HG02763 (cell line): ENCODE results near the gene PUS1.

ENCODE experiments used
- ATAC-seq: cut with Tn5 transposase; IDR thresholded peaks from one replicate; pipeline ENCODE4 v1.9.1; 2021; ENCODE audit warnings: mild to moderate bottlenecking, moderate library complexity; ENCODE audit not compliant: unreplicated experiment

The PUS1 gene

DNA sequence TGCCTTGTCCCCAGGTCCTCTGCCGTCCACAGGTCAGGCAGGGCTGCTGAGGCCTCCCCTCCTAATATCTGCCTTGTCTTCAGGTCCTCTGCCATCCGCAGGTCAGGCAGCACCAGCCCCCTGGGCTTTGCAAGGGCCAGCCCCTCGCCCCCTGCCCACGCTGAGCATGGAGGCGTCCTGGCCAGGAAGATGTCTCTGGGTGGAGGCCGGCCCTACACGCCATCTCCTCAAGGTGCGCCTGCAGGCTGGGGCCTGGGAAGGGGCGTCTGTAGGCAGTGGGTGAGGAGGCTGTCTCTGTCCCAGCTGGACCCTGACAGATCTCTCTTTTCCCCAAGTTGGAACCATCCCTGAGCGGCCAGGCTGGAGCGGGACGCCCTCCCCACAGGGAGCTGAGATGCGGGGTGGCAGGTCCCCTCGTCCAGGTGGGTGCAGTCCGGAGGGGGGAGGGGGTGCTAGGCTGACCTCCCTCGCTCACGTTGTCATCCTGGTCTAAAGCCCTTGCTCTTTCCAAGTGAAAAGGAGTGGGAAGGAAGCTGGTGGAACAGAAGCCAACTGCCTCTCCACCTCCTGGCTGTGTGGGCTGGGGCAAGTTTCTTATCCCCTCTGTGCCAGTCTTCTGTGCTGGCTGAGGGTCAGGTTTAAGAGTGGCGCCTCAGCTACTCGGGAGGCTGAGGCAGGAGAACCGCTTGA is 13.9 kb upstream of the PUS1 start:
- no peak for ATAC-seq

DNA sequence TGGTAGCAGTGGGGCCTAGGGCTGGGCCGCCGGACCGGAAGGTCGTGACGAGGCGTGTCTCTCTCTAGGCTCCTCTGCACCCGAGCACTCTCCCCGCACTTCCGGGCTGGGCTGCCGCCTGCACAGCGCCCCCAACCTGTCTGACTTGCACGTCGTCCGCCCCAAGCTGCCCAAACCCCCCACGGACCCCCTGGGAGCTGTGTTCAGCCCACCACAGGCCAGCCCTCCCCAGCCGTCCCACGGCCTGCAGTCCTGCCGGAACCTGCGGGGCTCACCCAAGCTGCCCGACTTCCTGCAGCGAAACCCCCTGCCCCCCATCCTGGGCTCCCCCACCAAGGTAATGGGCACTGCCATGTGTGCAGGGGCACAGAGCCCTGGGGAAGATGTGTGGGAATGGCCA is 13.3 kb upstream of the PUS1 start:
- ATAC-seq: no peak

DNA sequence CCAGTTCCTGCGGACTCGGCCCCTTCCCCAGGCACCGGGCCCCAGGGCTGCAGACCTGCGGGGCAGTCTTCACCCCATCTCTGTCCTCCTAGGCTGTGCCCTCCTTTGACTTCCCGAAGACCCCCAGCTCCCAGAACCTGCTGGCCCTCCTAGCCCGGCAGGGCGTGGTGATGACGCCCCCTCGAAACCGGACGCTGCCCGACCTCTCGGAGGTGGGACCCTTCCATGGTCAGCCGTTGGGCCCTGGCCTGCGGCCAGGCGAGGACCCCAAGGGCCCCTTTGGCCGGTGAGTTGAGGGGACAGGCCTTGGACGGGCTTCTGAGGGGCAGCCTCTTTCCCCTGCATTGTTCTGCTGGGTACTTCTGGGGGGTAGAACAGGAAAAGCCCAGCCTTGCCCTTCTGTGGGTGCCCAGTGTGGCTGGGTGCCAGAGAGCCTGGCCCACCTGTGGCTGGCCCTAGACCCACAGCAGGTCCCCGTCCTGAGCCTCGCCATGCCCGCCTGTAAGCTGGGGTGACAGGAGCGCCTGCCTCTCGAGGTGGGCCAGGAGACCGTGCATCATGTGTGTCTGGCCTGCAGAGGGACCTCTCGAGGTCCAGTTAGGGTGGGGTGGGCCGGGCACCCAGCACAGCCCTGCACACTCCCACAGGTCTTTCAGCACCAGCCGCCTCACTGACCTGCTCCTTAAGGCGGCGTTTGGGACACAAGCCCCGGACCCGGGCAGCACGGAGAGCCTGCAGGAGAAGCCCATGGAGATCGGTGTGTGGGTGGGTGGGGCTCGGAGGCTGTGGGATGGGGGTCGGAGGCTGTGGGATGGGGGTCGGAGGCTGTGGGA is 12.6 kb upstream of the PUS1 start:
- ATAC-seq: no peak

DNA sequence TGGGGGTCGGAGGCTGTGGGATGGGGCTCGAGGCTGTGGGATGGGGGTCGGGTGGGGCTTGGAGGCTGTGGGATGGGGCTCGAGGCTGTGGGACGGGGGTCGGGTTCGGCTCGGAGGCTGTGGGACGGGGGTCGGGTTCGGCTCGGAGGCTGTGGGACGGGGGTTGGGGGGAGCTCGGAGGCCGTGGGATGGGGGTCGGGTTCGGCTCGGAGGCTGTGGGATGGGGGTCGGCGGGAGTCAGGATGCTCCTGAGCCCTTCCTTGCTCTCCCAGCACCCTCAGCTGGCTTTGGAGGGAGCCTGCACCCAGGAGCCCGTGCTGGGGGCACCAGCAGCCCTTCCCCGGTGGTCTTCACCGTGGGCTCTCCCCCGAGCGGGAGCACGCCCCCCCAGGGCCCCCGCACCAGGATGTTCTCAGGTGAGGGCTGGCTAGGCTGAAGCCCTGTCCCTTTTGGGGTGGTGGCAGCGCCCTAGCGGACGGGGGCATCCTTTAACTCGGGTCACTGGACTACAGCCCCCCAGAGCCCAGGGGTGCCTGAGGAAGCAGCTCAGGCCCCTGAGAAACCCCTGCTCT is 11.9 kb upstream of the PUS1 start:
- ATAC-seq: no peak

DNA sequence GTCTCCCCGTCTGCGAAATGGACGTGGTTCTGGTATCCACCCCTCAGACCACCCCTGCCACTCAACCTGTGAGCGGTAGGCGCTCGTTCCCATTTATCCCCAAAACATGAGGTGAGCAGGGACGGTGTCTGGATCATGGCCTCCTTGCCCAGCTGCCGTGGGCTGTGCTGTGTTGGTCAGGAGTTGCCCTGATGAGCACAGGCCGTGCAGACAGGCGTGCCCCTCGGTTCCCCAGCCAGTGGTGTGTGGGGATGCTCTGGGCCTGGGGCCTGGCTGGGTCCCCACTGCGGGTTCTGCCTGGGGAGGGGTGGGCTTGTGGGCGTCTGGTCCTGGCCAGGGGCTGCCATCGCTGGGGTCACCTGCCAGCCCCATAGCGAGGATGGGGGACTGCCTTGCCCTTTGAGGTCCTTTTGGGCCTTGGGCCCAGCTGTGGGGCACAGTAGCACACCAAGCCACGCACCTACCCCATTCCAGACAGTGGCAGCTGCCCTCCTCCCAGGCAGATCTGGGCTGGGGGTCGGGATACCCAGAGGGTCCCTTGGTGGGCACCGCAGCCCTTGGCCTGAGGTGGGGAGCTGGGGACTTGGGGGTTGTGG is 11.3 kb upstream of the PUS1 start:
- ATAC-seq: no peak

DNA sequence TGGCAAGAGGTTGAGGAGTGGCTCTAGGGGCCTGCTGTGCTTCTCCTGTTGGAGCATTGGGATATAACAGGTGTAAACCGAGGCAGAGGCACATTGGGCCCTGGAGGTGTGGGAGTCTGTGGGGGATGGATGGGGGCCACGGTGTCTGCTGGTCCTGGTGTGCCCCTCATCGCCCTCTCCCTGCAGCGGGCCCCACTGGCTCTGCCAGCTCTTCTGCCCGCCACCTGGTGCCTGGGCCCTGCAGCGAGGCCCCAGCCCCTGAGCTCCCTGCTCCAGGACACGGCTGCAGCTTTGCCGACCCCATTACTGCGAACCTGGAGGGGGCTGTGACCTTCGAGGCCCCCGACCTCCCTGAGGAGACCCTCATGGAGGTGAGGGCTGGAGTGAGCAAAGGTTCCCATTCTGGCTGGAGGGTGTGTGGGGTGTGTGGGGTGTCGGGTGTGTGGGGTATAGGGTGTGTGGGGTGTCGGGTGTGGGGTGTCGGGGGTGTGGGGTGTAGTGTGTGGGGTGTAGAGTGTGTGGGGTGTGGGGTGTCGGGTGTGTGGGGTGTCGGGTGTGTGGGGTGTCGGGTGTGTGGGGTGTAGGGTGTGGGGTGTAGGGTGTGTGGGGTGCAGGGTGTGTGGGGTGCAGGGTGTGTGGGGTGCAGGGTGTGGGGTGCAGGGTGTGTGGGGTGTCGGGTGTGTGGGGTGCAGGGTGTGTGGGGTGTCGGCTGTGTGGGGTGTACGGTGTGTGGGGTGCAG is 10.6 kb upstream of the PUS1 start:
- ATAC-seq: no peak

DNA sequence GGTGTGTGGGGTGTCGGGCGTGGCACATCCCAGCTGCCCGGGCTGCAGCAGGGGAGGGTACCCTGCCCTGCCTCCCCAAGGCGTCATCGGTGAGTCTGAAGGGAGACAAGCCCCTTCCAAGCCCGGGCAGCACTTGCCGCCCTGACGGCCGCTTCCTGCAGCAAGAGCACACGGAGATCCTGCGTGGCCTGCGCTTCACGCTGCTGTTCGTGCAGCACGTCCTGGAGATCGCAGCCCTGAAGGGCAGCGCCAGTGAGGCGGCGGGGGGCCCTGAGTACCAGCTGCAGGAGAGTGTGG is 10.1 kb upstream of the PUS1 start:
- ATAC-seq: no peak

DNA sequence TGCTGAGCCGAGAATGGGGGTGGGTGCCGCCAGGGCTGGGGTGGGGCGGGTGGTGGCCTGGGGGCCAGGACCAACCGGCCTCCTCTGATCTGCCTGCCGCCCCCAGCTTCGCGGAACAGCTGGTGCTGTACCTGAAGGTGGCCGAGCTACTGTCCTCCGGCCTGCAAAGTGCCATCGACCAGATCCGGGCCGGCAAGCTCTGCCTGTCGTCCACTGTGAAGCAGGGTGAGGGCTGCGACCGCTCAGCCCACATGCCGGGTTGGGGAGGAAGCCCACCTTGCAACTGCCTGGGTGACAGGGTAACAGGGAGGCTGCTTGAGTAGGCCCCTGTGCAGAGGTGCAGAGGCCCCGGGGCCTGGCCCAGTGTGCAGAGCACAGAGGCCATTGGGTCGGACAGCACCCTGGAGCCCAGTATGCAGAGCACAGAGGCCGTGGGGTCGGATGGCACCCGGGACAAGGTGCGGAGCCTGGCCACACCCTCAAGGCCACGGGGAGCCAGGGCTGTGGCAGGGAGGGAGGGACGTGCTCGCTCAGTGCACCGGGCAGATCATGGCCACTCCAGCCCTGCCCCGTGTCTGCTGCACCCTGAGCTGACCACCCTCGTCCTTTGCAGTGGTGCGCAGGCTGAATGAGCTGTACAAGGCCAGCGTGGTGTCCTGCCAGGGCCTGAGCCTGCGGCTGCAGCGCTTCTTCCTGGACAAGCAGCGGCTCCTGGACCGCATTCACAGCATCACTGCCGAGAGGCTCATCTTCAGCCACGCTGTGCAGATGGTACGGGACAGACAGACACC is 9.5 kb upstream of the PUS1 start:
- no peak for ATAC-seq

DNA sequence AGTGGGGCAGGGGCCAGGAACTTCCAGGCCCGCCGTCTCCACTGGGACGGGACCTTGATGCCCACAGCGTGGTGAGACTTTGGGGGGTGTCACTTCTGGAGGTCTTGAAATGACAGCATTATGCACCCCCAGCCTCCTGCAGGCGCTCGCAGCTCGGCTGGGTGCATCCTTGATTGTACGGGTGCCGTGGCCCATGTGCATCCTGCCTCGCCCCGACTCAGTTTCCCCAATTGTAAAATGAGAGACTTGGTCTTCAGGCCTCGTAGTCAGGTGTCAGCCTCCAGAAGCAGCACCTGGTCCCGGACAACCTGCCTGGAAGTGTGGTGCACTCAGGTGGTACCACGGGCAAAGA is 8.9 kb upstream of the PUS1 start:
- ATAC-seq: no peak

DNA sequence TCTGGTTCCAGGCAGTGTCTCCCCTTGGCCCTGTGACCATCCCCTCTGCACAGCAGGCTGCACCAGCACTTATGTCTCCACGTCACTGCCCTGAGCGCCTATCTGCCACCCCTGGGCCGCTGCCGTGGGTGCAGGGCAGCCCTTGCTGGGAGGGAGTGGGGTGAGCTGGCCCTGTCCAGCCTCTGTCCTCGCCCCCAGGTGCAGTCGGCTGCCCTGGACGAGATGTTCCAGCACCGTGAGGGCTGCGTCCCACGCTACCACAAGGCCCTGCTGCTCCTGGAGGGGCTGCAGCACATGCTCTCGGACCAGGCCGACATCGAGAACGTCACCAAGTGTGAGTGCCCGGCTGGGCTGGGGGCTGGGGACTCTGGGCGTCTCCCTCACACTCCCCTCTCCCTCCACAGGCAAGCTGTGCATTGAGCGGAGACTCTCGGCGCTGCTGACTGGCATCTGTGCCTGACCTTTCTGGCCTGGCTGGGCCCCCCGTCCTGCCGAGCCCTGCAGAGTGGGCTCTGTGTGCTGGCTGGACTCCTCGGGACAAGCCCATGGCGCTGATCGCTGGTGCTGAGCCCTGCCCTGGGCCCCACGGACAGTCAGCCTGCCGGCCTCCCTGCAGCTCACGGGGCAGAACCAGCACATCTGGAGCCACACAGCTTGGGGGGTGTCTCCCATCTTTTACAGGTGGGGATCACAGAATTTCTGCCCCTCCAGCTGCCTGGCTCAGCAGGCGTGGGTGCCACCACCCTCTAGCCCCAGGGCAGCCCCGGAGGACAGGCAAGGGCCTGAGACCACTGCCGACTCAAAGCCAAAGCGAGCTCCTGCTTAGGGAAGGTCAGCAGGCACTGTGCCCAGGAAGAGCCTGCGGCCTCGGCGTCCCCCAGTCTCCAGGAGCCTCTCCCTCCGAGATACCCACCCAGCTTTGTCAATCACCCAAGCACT is 7.9 kb upstream of the PUS1 start:
- ATAC-seq: no peak

DNA sequence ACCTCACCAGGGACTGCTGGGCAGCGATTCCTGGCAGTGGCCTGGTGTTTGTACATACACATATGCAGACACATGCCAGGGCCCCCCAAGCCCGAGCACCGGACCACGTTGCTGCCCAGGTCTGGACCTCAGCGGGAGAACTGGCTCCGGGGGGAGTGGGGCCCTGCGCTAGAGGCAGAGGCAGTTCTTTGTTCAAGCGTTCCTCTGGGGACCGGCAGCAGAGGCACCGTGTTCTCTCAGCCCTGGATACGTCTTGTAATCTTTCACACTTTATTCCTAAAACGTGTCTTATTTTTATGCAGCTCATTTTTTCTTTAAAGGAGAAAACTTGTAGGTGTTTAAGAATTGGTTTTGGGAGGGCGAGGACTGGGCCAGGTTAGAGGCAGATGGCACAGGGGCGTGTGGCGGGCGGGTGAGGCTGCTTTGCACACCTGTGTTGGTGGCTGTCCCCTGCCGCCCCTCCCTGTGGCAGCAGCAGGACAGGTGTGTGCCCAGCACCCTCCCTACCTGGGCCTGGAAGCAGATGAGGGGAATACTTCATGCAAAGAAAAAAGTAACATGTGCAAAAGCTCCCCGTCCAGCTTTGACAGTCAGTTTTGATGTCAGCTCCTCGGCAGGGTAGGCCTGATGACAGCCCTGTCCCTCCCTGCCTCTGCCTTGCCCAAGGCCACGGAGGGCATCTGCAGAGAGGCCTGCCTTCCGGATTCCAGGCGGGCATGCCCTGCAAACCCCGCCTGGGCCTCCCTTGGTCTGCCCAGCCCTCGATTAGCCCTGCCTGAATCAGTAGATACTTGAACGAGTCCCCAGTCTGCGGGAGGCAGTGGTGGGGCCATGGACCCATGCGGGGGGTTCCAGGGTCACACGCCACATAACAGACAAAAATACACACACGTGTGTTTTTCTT is 7.0 kb upstream of the PUS1 start:
- no peak for ATAC-seq

DNA sequence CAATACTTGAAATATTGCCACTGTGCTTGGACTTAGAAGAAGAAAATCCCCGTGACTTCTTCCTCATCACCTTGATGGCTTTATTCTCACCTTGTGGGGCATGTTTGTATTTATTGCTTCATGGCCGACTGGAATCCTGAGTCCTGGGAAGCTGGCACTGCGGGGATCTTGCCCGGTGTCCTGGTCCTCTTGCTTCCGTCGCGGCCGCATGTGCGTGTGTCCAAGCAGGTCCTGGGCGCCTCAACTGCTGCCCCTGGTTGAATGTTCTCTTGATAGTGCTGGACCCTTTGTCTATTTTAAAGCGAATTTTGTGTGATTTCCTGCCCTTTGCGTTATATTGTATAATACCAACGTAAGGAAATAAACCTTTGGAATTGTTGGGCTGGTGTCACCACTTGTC is 6.3 kb upstream of the PUS1 start:
- ATAC-seq: no peak

DNA sequence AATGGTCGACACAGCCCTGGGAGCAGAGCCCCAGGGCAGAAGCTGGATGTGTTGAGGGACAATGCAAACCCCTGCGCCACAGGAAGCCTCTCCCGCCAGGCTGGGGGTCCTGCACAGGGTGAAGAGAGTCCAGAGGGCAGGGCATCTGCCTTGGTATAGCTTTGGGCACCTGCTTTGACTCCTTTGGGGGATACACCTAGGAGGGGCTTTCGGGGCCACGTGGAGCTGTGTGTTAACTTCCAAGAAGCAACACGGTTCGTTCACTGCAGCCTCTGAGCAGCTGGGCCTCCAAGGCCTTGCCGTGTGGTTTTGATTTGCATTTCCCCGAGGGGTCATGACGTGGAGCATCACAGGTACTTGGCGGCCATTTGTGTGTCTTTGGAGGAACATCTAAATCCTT is 5.8 kb upstream of the PUS1 start:
- peak; percentile 67 for ATAC-seq

DNA sequence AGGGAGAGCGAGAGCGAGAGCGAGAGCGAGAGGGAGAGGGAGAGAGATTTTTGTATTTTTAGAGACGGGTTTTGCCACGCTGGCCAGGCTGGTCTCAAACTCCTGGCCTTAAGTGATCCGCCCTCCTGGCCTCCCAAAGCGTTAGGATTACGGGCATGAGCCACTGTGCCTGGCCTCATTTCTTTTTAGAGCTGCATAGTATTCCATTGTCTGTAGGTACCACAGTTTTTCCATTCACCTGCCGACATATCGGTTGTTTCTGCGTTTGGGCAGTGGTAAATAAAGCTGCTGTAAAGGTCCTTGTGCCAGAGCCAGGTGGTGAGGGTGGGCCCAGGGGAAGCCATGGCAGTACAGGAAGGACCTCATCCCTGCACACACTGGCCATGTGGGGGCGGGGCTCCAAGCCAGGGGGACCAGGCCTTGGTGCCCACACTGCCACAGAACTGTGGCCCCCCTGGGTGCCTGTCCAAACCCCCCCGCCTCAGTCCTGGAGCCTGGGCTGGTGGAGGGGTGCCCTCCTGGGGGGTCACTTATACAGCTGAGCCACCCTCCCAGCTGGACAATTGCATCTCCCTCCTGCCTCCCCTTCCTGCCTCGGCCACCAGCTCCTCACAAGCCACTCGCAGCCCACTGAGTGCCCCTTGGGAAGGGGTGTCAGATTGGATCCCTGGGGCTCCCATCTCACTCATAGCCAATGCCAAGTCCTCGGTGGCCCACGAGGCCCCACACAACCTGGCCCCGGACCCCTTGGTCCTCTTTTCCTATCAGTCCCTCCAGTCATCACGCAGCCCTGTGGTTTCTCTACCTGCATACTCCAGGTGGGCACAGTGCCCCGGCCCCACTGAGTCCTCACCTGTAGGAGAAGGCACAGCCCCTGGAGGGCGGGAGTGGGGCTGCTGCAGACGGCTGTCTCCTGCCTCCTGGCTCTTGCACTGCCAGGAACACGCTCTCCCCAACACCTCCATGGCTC is 1.7 kb upstream of the PUS1 start:
- ATAC-seq: no peak

DNA sequence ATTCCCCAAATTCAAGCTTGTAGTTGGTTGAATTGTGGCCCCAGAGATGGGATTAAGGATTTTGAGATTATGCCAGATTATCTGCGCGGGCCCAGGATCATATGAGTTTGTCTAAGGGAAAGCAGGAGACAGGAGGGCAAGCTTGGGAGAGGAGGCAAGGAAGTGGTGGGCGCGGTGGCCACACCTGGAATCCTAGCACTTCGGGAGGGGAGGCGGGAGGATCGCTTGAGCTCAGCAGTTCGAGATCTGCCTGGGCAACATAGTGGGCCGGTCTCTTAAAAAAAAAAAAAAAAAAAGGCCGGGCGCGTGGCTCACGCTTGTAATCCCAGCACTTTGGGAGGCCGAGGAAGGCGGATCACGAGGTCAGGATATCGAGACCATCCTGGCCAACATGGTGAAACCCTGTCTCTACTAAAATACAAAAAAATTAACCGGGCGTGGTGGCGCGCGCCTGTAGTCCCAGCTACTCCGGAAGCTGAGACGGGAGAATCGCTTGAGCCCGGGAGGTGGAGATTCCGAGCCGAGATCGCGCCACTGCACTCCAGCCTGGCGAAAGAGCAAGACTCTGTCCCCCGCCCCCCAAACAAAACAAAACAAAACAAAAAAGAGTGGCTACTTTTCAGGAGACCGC is 881 bp upstream of the PUS1 start:
- no peak for ATAC-seq

DNA sequence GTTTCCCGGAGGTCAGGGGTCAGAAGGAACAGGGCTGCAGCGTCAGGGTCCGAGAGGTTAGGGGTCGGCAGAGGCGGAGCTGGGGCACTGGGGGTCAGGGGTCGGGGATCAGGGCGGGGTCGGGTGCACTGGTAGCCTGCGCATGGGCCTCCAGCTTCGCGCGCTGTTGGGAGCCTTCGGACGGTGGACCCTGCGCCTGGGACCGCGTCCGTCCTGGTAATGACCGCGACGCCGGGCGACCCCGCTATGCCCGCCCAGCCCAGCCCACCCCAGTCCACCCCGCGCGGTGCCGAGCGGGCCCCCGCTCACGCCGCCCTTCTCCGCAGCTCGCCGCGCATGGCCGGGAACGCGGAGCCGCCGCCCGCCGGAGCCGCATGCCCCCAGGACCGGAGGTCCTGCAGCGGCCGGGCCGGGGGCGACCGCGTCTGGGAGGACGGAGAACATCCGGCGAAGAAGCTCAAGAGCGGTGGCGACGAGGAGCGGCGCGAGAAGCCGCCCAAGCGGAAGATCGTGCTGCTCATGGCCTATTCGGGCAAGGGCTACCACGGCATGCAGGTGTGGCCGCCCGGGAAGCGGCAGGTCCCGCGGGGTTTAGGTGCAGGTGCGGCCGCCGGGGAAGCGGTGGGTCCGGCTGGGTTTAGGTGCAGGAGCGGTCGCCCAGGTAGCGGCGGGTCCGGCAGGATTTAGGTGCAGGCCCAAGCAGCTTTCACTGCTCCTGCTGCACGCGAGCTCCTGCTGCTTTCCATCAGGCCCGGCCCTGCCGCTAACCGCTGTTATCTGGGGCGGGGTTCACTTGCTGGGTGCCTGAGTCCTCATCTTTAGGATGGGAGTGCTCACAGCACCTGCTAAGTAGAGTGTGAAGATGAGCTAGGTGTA is 743 bp downstream of the PUS1 start:
- ATAC-seq: no peak
